AG09319 (cell line): Measurements from ENCODE around the gene FAM83G.
A peak's percentile ranks its signal among the peaks of the same experiment; 100 is the strongest.
"Not testable (repeated sequence)": the region's sequence is repeated elsewhere in the genome, so short reads cannot be mapped to it uniquely, and the experiment has no call there.

ENCODE experiments used
- DNase-seq: peaks from one replicate; pipeline ENCODE4 v3.0.0-alpha.2; 2010; ENCODE audit warnings: low read depth; ENCODE audit errors: extremely low read depth
- CTCF ChIP-seq: IDR thresholded peaks from 2 replicates; pipeline ENCODE4 v1.5.1; 2011; ENCODE audit warnings: low read depth, mild to moderate bottlenecking, inconsistent platforms, low read length, moderate library complexity

The FAM83G gene

GRCh38 chr17:19004421-19005136 lies at the start of gene FAM83G:
FAM83G (minus strand) TSS chr17:19004764; CDS start chr17:19004041, 723 bp downstream.
- DNase-seq: peak; percentile 22
- no peak for TF ChIP-seq CTCF

GRCh38 chr17:19048826-19049225 lies 44.3 kb upstream of the FAM83G start:
- not testable (repeated sequence) for DNase-seq

GRCh38 chr17:19047510-19047909 lies 42.9 kb upstream of the FAM83G start:
- not testable (repeated sequence) for DNase-seq

GRCh38 chr17:19046782-19047375 lies 42.3 kb upstream of the FAM83G start, which contains the start of gene GRAP:
GRAP (minus strand) TSS chr17:19046957; CDS start chr17:19046926, 31 bp downstream.
- DNase-seq: not testable (repeated sequence)

GRCh38 chr17:19044643-19045042 lies 40.1 kb upstream of the FAM83G start:
- not testable (repeated sequence) for DNase-seq

GRCh38 chr17:19043032-19043431 lies 38.5 kb upstream of the FAM83G start:
- DNase-seq: not testable (repeated sequence)

- not testable (repeated sequence) for DNase-seq
Observed at GRCh38 chr17:19042369-19042768, 37.8 kb upstream of the FAM83G start.

- not testable (repeated sequence) for DNase-seq
Observed at GRCh38 chr17:19041871-19042270, 37.3 kb upstream of the FAM83G start.

GRCh38 chr17:19040350-19040749 lies 35.8 kb upstream of the FAM83G start:
- DNase-seq: not testable (repeated sequence)

- not testable (repeated sequence) for DNase-seq
Observed at GRCh38 chr17:19038730-19039129, 34.2 kb upstream of the FAM83G start.

- not testable (repeated sequence) for DNase-seq
Observed at GRCh38 chr17:19038007-19038406, 33.4 kb upstream of the FAM83G start.

- not testable (repeated sequence) for DNase-seq
Observed at GRCh38 chr17:19037547-19037946, 33.0 kb upstream of the FAM83G start.

GRCh38 chr17:19036186-19036585 lies 31.6 kb upstream of the FAM83G start:
- DNase-seq: not testable (repeated sequence)

- DNase-seq: not testable (repeated sequence)
Observed at GRCh38 chr17:19032377-19032988, 27.9 kb upstream of the FAM83G start.

GRCh38 chr17:19031729-19032128 lies 27.2 kb upstream of the FAM83G start:
- TF ChIP-seq CTCF: peak; percentile 14
- DNase-seq: not testable (repeated sequence)

- DNase-seq: not testable (repeated sequence)
Observed at GRCh38 chr17:19030771-19031449, 26.3 kb upstream of the FAM83G start.

- DNase-seq: not testable (repeated sequence)
Observed at GRCh38 chr17:19029740-19030139, 25.2 kb upstream of the FAM83G start.

- DNase-seq: not testable (repeated sequence)
Observed at GRCh38 chr17:19028671-19029070, 24.1 kb upstream of the FAM83G start.
